BLaER1 (cell line): Measurements from ENCODE around the gene GSAP.

ENCODE experiments used
- H3K27ac ChIP-seq: shearing (Covaris generic); formaldehyde crosslinking; 2 replicates; pipeline ENCODE4 v1.8.1; 2022
- H3K27me3 ChIP-seq: shearing (Covaris generic); formaldehyde crosslinking; 2 replicates; pipeline ENCODE4 v1.8.1; 2022
- H3K36me3 ChIP-seq: shearing (Covaris generic); formaldehyde crosslinking; 2 replicates; pipeline ENCODE4 v1.8.1; 2022
- H3K4me1 ChIP-seq: shearing (Covaris generic); formaldehyde crosslinking; 2 replicates; pipeline ENCODE4 v1.8.1; 2022
- H3K4me2 ChIP-seq: shearing (Covaris generic); formaldehyde crosslinking; 2 replicates; pipeline ENCODE4 v1.8.1; 2022
- H3K4me3 ChIP-seq: shearing (Covaris generic); formaldehyde crosslinking; 2 replicates; pipeline ENCODE4 v1.8.1; 2022
- H3K9ac ChIP-seq: shearing (Covaris generic); formaldehyde crosslinking; 2 replicates; pipeline ENCODE4 v1.8.1; 2022
- H3K9me3 ChIP-seq: shearing (Covaris generic); formaldehyde crosslinking; 2 replicates; pipeline ENCODE4 v1.8.1; 2022
- H4K20me1 ChIP-seq: shearing (Covaris generic); formaldehyde crosslinking; 2 replicates; pipeline ENCODE4 v1.8.1; 2022
- Cebpa-rat ChIP-seq: shearing (Covaris generic); IDR thresholded peaks from 2 replicates; pipeline ENCODE4 v1.8.1; 2022

Gene GSAP

DNA sequence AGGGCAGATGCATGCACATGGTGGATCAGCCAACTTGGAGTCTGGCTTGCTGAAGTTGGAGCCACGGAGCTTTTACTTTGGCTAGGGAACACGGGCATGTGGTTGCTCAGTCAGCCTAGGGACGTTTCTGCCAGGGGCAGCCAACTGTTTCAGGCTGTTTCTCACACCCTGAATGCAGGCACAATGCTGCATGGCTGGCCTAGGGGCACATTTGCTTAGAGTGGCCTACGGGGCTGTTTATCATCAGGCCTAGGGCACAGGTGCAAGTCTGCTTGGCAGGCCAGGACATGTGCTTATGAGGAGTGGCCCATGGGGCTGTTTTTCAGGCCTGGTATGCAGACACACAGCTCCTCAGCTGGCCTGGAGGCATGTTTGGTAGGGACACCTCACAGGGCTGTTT is 107.4 kb downstream of the GSAP start:
- Histone ChIP-seq H3K27me3 (no peaks in the 10 kb centered on the region), H3K9ac (no peak overlapping the region), H3K36me3 (peaks cover 8% of the 10 kb centered on the region; the same call in 1 of the 2 replicates), H4K20me1 (no peaks in the 10 kb centered on the region), H3K4me3 (no peak overlapping the region), H3K4me1 (no peaks in the 10 kb centered on the region), H3K27ac (no peak overlapping the region), H3K4me2 (no peak overlapping the region), H3K9me3 (no peaks in the 10 kb centered on the region)
- TF ChIP-seq Cebpa-rat = no peak

DNA sequence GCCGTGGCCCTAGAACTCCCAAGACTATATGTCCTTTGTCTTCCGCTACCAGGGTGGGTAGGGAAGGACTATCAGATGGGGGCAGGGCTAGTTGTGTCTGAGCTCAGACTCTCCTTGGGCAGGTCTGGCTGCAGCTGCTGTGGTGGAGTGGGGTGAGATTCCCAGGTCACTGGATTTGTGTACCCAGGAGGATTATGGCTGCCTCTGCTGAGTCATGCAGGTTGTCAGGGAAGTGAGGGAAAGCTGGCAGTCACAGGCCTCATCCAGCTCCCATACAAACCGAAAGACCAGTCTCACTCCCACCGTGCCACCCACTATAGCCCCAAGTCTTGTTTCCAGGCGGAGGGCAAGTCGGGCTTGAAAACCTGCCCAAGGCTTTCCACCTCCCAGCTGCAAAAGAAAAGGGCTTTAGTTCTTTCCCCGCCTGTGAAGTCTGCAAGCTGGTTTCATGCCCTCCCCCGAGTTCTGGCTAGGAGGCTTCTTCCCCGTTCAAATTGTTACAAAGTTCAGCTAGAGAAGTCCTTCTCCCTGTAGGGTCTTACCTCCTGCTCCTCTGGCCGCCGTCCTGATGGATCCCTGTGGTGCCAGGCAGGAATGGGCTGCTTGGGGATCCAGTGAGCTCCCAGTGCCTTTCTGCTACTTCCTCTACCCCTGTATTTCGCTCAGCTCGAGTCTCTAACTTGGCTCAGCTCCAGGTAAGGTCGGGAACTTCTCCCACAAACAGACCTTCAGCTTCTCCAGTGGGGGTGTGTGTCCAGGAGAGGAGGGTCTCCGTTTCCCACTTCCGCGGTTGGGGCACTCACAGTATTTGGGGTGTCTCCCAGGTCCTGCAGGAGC is 109.7 kb downstream of the GSAP start:
- Histone ChIP-seq H3K4me2 (no peak overlapping the region), H3K36me3 (0 out of 2 replicates have a peak, but pooled peaks cover 8% of the 10 kb centered on the region), H3K9me3 (no peaks in the 10 kb centered on the region)

DNA sequence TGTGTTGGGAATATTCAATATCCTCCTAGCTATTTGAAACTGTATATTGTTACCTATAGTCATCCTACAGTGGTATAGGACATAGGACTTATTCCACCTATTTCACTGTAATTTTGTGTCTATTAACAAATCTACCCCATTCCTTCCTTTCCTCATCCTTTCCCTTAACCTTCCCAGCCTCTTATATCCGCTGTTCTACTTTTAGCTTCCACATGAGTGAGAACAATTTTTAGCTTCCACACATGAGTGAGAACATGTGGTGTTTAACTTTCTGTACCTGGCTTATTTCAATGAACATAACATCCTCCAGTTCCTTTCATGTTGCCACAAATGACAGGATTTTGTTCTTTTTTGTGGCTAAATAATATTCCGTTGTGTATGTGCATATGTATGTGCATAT is 120.6 kb downstream of the GSAP start:
- H3K36me3 ChIP-seq = peaks cover 10% of the 10 kb centered on the region; the same call in 1 of the 2 replicates
- TF ChIP-seq Cebpa-rat = no peak

More for the DNA sequence above, 109.7 kb downstream of the GSAP start:
- Histone ChIP-seq H3K4me1 (no peaks in the 10 kb centered on the region), H3K27me3 (no peaks in the 10 kb centered on the region), H4K20me1 (no peaks in the 10 kb centered on the region), H3K27ac (no peak overlapping the region), H3K4me3 (no peak overlapping the region), H3K9ac (no peak overlapping the region)
- no peak for TF ChIP-seq Cebpa-rat

DNA sequence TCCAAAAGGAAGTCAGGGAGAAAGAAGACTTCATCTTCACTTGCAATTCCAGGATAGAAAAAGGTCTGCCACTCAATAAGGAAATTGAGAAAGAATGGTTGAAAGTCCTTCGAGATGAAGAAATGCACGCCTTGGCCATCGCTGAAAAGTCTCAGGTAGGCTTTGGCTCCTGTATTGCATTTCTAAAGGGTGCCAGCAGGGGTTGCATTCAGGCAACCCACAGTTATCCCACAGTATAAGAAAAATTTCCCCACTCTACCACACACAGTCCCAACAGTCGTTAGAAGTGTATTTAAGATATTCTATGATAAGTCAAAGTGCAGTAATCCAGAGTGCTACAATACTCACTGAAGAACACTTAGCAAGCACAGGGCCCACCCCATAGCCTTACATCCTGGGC is 123.1 kb downstream of the GSAP start:
- no peak for TF ChIP-seq Cebpa-rat
- Histone ChIP-seq H3K9ac (no peak overlapping the region), H3K4me1 (peaks cover 13% of the 10 kb centered on the region), H3K4me3 (no peak overlapping the region), H3K9me3 (peaks cover 24% of the 10 kb centered on the region), H3K27me3 (no peaks in the 10 kb centered on the region), H3K4me2 (no peak overlapping the region), H3K27ac (no peak overlapping the region), H4K20me1 (no peaks in the 10 kb centered on the region), H3K36me3 (peaks cover 13% of the 10 kb centered on the region; the same call in 1 of the 2 replicates)

More for the DNA sequence above, 120.6 kb downstream of the GSAP start:
- Histone ChIP-seq H3K9ac (no peak overlapping the region), H3K4me1 (no peaks in the 10 kb centered on the region), H3K27me3 (no peaks in the 10 kb centered on the region), H3K4me2 (no peak overlapping the region), H3K9me3 (peaks cover 18% of the 10 kb centered on the region), H3K27ac (no peak overlapping the region), H4K20me1 (no peaks in the 10 kb centered on the region), H3K4me3 (no peak overlapping the region)

DNA sequence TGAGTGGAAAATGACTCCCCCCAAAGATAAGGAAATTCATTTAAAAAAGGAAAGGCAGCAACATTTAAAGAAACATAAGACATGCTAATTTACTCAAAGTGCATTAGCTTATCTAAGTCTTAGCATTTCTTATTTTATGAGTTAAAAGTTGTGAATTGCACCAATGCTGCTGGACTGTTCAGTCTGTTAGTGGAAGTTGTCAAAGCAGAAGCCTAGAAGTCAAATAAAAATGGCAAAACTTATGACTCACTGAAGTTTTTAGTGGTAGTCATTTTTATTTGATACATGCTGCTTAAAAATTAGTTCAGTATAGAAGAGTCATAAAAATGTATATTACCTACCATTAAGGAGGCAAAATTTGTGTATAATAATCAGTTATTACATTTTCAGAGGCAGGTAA is 125.7 kb downstream of the GSAP start:
- H3K9me3 ChIP-seq = peaks cover 23% of the 10 kb centered on the region
- peaks cover 13% of the 10 kb centered on the region; the same call in 1 of the 2 replicates for H3K36me3 ChIP-seq
- no peak overlapping the region for H3K4me2 ChIP-seq
- H3K27ac ChIP-seq = no peak overlapping the region
- peaks cover 14% of the 10 kb centered on the region for H3K4me1 ChIP-seq
- H3K27me3 ChIP-seq = no peaks in the 10 kb centered on the region
- H3K4me3 ChIP-seq = no peak overlapping the region
- H4K20me1 ChIP-seq = no peaks in the 10 kb centered on the region
- H3K9ac ChIP-seq = no peak overlapping the region
- TF ChIP-seq Cebpa-rat = no peak

GRCh38 chr7:77289387-77289786 is 126.8 kb downstream of the GSAP start:
- Histone ChIP-seq H3K4me3 (no peak overlapping the region), H3K9me3 (peaks cover 23% of the 10 kb centered on the region), H3K27ac (no peak overlapping the region), H3K9ac (no peak overlapping the region), H3K4me1 (peaks cover 14% of the 10 kb centered on the region), H3K27me3 (no peaks in the 10 kb centered on the region), H3K4me2 (peak overlapping the region; percentile 33; the same call in 1 of the 2 replicates), H4K20me1 (no peaks in the 10 kb centered on the region), H3K36me3 (peaks cover 13% of the 10 kb centered on the region; the same call in 1 of the 2 replicates)
- no peak for TF ChIP-seq Cebpa-rat

DNA sequence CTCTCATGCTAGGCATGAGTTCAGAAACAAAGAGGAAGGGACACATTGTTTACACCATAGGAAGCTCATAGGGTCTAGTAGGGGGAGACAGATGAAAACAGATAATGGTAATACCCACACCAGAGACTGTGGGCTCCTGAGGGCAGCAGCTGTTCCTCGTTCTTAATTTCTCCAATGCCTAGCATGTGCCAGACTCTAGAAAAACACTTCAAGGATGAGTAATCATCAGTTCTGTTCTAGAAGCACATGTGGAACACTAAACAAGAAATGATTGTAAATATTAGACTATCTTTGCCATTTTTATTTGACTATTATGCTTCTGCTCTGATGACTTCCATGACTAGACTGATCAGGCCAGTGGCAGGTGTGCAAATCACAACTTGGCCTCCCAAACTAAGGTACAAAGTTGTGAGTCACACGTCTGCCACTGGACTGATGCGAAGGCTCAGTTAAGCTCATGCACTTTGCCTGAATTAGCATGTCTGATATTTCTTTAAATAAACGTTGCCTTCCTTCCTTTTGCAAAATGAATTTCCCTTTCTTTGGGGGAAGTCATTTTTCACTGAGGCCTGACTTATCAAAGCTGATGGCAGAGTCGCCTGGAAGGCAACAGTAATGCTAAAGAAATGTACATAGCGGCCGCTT is 127.4 kb downstream of the GSAP start:
- Histone ChIP-seq H3K9ac (no peak overlapping the region), H3K4me2 (peak overlapping the region; percentile 33; the same call in 1 of the 2 replicates), H3K27ac (no peak overlapping the region), H3K4me3 (no peak overlapping the region), H3K27me3 (no peaks in the 10 kb centered on the region), H3K4me1 (peaks cover 14% of the 10 kb centered on the region), H3K9me3 (peaks cover 23% of the 10 kb centered on the region), H4K20me1 (no peaks in the 10 kb centered on the region), H3K36me3 (peaks cover 13% of the 10 kb centered on the region; the same call in 1 of the 2 replicates)
- TF ChIP-seq Cebpa-rat = no peak

DNA sequence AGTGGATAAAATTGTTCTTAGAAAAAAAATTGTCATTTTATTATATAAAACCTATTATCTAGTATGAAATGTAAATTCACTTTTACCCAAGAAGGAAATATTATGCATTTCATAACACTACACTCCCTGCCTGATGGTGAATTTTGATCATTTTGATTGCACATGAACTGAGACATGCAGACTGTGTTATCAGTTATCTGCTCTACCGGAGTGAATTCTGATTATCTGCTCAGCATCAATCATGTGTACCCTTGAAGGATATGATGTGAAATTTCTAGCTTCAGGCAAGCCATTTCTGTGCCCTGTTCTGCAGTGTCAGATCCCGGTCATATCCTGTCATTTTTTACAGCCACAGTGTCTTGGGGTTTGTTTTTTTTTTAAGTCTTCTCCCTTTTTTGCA is 131.5 kb downstream of the GSAP start:
- no peak overlapping the region for H3K9ac ChIP-seq
- H3K9me3 ChIP-seq = peaks cover 23% of the 10 kb centered on the region
- H3K4me1 ChIP-seq = peaks cover 28% of the 10 kb centered on the region
- H3K27ac ChIP-seq = no peak overlapping the region
- no peak overlapping the region for H3K4me3 ChIP-seq
- no peak overlapping the region for H3K4me2 ChIP-seq
- no peak for TF ChIP-seq Cebpa-rat
- H3K27me3 ChIP-seq = no peaks in the 10 kb centered on the region
- H4K20me1 ChIP-seq = no peaks in the 10 kb centered on the region
- peaks cover 8% of the 10 kb centered on the region; the same call in 1 of the 2 replicates for H3K36me3 ChIP-seq

GRCh38 chr7:77284005-77284404 is 132.1 kb downstream of the GSAP start:
- H3K4me2 ChIP-seq = no peak overlapping the region
- H3K4me3 ChIP-seq = no peak overlapping the region
- no peak overlapping the region for H3K9ac ChIP-seq
- H3K27me3 ChIP-seq = no peaks in the 10 kb centered on the region
- H3K27ac ChIP-seq = no peak overlapping the region
- TF ChIP-seq Cebpa-rat = no peak
- H3K4me1 ChIP-seq = peaks cover 24% of the 10 kb centered on the region
- H4K20me1 ChIP-seq = no peaks in the 10 kb centered on the region
- peaks cover 23% of the 10 kb centered on the region for H3K9me3 ChIP-seq
- peaks cover 8% of the 10 kb centered on the region; the same call in 1 of the 2 replicates for H3K36me3 ChIP-seq

- Histone ChIP-seq H3K27ac (no peak overlapping the region), H3K9ac (no peak overlapping the region), H3K4me1 (peaks cover 13% of the 10 kb centered on the region), H3K4me3 (no peak overlapping the region), H3K27me3 (no peaks in the 10 kb centered on the region), H3K4me2 (no peak overlapping the region), H4K20me1 (no peaks in the 10 kb centered on the region), H3K36me3 (peaks cover 3% of the 10 kb centered on the region; the same call in 1 of the 2 replicates), H3K9me3 (peaks cover 16% of the 10 kb centered on the region)
- TF ChIP-seq Cebpa-rat = no peak
Measured at GRCh38 chr7:77282897-77283296, 133.3 kb downstream of the GSAP start.
